HEK293 (cell line): Measurements from ENCODE around the gene MAP2K6.

Experiments used
- CTCF ChIA-PET: fragments of 350-600 bp; formaldehyde crosslinking; extraction: SDS; loops from one replicate; lab custom pipeline; 2021; ENCODE audit warnings: antibody characterized with exemption; lab: Yijun Ruan, JAX
- POLR2A ChIA-PET: fragments of 300-600 bp; formaldehyde crosslinking; extraction: SDS; loops from one replicate; lab custom pipeline; 2020; ENCODE audit warnings: antibody characterized with exemption, inconsistent platforms; lab: Yijun Ruan, JAX
- H3K27ac ChIP-seq: fragments of 200-500 bp; sonication (Bioruptor generic); 2 replicates; pipeline ENCODE4 v1.5.1; 2014; ENCODE audit warnings: low read depth, low read length, control low read depth, inconsistent platforms; ENCODE audit errors: extremely low read depth
- H3K36me3 ChIP-seq, 2 experiments: fragments of 200-500 bp in 1 of 2; sonication (Bioruptor generic) in 1 of 2; 1 replicate in 1 of 2; 2 replicates in 1 of 2; pipeline ENCODE4 v1.5.1; 2014 to 2017; ENCODE audit warnings: inconsistent platforms in 2 of 2, low read length in 2 of 2; ENCODE audit not compliant: control insufficient read depth in 2 of 2, insufficient read depth in 1 of 2
- H3K4me1 ChIP-seq: fragments of 200-500 bp; sonication (Bioruptor generic); 2 replicates; pipeline ENCODE4 v1.5.1; 2014; ENCODE audit warnings: mild to moderate bottlenecking, low read length, inconsistent platforms; ENCODE audit not compliant: control insufficient read depth, insufficient read depth
- H3K4me3 ChIP-seq: 2 replicates; pipeline ENCODE4 v1.5.1; 2011; ENCODE audit warnings: low read depth, mild to moderate bottlenecking, control low read depth, low read length, moderate library complexity
- H3K9me3 ChIP-seq: fragments of 200-500 bp; sonication (Bioruptor generic); 2 replicates; pipeline ENCODE4 v1.5.1; 2014; ENCODE audit warnings: low read depth, low read length, inconsistent platforms; ENCODE audit not compliant: control insufficient read depth, insufficient read depth
- IKZF3 ChIP-seq: fragments of 450-650 bp; IDR thresholded peaks from 2 replicates; pipeline ENCODE4 v1.5.0; 2018; ENCODE audit warnings: missing biosample characterization, mild to moderate bottlenecking, missing genetic modification characterization, moderate library complexity
- PRDM1 ChIP-seq: fragments of 450-650 bp; formaldehyde crosslinking; IDR thresholded peaks from 2 replicates; pipeline ENCODE4; 2016; ENCODE audit warnings: missing biosample characterization, missing genetic modification characterization
- SCRT1 ChIP-seq: fragments of 450-650 bp; formaldehyde crosslinking; IDR thresholded peaks from 2 replicates; pipeline ENCODE4 v1.5.1; 2016; ENCODE audit warnings: missing biosample characterization, missing genetic modification characterization, borderline replicate concordance
- SCRT2 ChIP-seq: fragments of 450-650 bp; formaldehyde crosslinking; IDR thresholded peaks from 2 replicates; pipeline ENCODE4 v1.5.1; 2016; ENCODE audit warnings: missing biosample characterization, missing genetic modification characterization
- YY2 ChIP-seq: fragments of 450-650 bp; formaldehyde crosslinking; IDR thresholded peaks from 2 replicates; pipeline ENCODE4 v1.5.1; 2016; ENCODE audit warnings: missing biosample characterization, missing genetic modification characterization
- ZBTB17 ChIP-seq: fragments of 450-650 bp; formaldehyde crosslinking; IDR thresholded peaks from 2 replicates; pipeline ENCODE4 v1.5.1; 2016; ENCODE audit warnings: missing biosample characterization, missing genetic modification characterization
- ZNF112 ChIP-seq: fragments of 450-650 bp; formaldehyde crosslinking; IDR thresholded peaks from 2 replicates; pipeline ENCODE4 v1.5.0; 2017; ENCODE audit warnings: missing biosample characterization, missing genetic modification characterization
- ZNF132 ChIP-seq: fragments of 450-650 bp; formaldehyde crosslinking; IDR thresholded peaks from 2 replicates; pipeline ENCODE4 v1.5.1; 2017; ENCODE audit warnings: missing biosample characterization, missing genetic modification characterization, borderline replicate concordance
- ZNF133 ChIP-seq: fragments of 450-650 bp; formaldehyde crosslinking; IDR thresholded peaks from 2 replicates; pipeline ENCODE4 v1.5.1; 2016; ENCODE audit warnings: missing biosample characterization, missing genetic modification characterization
- ZNF157 ChIP-seq: fragments of 450-650 bp; formaldehyde crosslinking; IDR thresholded peaks from 2 replicates; pipeline ENCODE4 v1.5.1; 2016; ENCODE audit warnings: missing biosample characterization, missing genetic modification characterization
- ZNF169 ChIP-seq: fragments of 450-650 bp; formaldehyde crosslinking; IDR thresholded peaks from 2 replicates; pipeline ENCODE4 v1.5.1; 2016; ENCODE audit warnings: missing biosample characterization, missing genetic modification characterization
- ZNF175 ChIP-seq: fragments of 450-650 bp; formaldehyde crosslinking; IDR thresholded peaks from 2 replicates; pipeline ENCODE4 v1.5.1; 2016; ENCODE audit warnings: missing biosample characterization, missing genetic modification characterization
- ZNF19 ChIP-seq: fragments of 450-650 bp; formaldehyde crosslinking; IDR thresholded peaks from 2 replicates; pipeline ENCODE4; 2016; ENCODE audit warnings: missing biosample characterization, missing genetic modification characterization, low read depth
- ZNF2 ChIP-seq: fragments of 450-650 bp; formaldehyde crosslinking; IDR thresholded peaks from 2 replicates; pipeline ENCODE4 v1.5.1; 2016; ENCODE audit warnings: missing biosample characterization, missing genetic modification characterization
- ZNF221 ChIP-seq: fragments of 450-650 bp; formaldehyde crosslinking; IDR thresholded peaks from 2 replicates; pipeline ENCODE4 v1.5.1; 2017; ENCODE audit warnings: missing biosample characterization, missing genetic modification characterization, borderline replicate concordance
- ZNF23 ChIP-seq: fragments of 450-650 bp; formaldehyde crosslinking; IDR thresholded peaks from 2 replicates; pipeline ENCODE4 v1.5.1; 2016; ENCODE audit warnings: missing biosample characterization, missing genetic modification characterization, borderline replicate concordance
- ZNF239 ChIP-seq: fragments of 450-650 bp; formaldehyde crosslinking; IDR thresholded peaks from 2 replicates; pipeline ENCODE4 v1.5.1; 2016; ENCODE audit warnings: missing biosample characterization, missing genetic modification characterization
- ZNF24 ChIP-seq: fragments of 450-650 bp; formaldehyde crosslinking; IDR thresholded peaks from 2 replicates; pipeline ENCODE4 v1.5.1; 2016; ENCODE audit warnings: missing biosample characterization, missing genetic modification characterization
- ZNF350 ChIP-seq: fragments of 450-650 bp; formaldehyde crosslinking; IDR thresholded peaks from 2 replicates; pipeline ENCODE4 v1.5.0; 2017; ENCODE audit warnings: missing biosample characterization, mild to moderate bottlenecking, missing genetic modification characterization
- ZNF529 ChIP-seq: fragments of 450-650 bp; formaldehyde crosslinking; IDR thresholded peaks from 2 replicates; pipeline ENCODE4 v1.5.1; 2017; ENCODE audit warnings: missing genetic modification characterization, missing biosample characterization; ENCODE audit not compliant: insufficient replicate concordance
- ZNF544 ChIP-seq: fragments of 450-650 bp; formaldehyde crosslinking; IDR thresholded peaks from 2 replicates; pipeline ENCODE4 v1.5.0; 2017; ENCODE audit warnings: missing biosample characterization, missing genetic modification characterization
- ZNF626 ChIP-seq: fragments of 450-650 bp; sonication (Bioruptor Pico); formaldehyde crosslinking; IDR thresholded peaks from 2 replicates; pipeline ENCODE4 v1.5.1; 2018; ENCODE audit warnings: missing biosample characterization, missing genetic modification characterization, inconsistent platforms
- ZNF658 ChIP-seq: fragments of 450-650 bp; formaldehyde crosslinking; IDR thresholded peaks from 2 replicates; pipeline ENCODE4; 2016; ENCODE audit warnings: missing biosample characterization, missing genetic modification characterization
- ZNF776 ChIP-seq: fragments of 450-650 bp; formaldehyde crosslinking; IDR thresholded peaks from 2 replicates; pipeline ENCODE4 v1.5.0; 2017; ENCODE audit warnings: missing biosample characterization, missing genetic modification characterization, borderline replicate concordance
- ZNF837 ChIP-seq: fragments of 450-650 bp; formaldehyde crosslinking; IDR thresholded peaks from 2 replicates; pipeline ENCODE4 v1.5.1; 2016; ENCODE audit warnings: missing biosample characterization, missing genetic modification characterization
- TF ChIP-seq, protein P1 (sequence below): fragments of 450-650 bp; formaldehyde crosslinking; IDR thresholded peaks from 2 replicates; pipeline ENCODE4 v1.5.1; 2016; ENCODE audit warnings: missing biosample characterization, missing genetic modification characterization, borderline replicate concordance
- TF ChIP-seq, protein P2 (sequence below): fragments of 450-650 bp; formaldehyde crosslinking; optimal IDR thresholded peaks from 2 replicates; pipeline ENCODE3; 2016; ENCODE audit warnings: missing biosample characterization, mild to moderate bottlenecking, missing genetic modification characterization
- TF ChIP-seq, protein P3 (sequence below): fragments of 450-650 bp; formaldehyde crosslinking; IDR thresholded peaks from 2 replicates; pipeline ENCODE4 v1.5.1; 2016; ENCODE audit warnings: missing biosample characterization, missing genetic modification characterization
- TF ChIP-seq, protein P4 (sequence below): fragments of 450-650 bp; formaldehyde crosslinking; IDR thresholded peaks from 2 replicates; pipeline ENCODE4 v1.5.1; 2017; ENCODE audit warnings: missing biosample characterization, mild to moderate bottlenecking, missing genetic modification characterization, moderate library complexity

MAP2K6 gene

DNA sequence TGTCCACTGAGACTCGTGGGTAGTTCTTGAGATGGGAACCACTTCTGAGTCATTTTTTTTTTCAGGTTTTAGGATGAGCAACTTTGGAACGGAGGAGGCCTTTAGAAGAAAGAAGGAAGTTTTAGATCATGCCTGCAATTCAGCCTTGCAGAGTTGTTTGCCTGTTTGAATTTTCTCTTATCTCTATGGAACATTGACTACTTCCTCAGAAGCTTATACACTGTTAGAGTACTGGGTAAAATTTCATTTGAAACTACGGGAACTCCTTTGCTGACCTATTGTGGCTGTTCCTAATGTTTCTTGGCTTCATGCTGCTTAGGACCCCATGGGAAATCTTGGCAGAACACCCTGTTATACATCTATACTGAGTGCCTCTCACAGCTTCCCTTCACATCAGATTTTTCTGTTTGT, 70.8 kb downstream of the MAP2K6 start:
- Histone ChIP-seq H3K36me3 (no peaks in the 10 kb centered on the region), H3K4me3 (no peak overlapping the region), H3K27ac (no peak overlapping the region), H3K9me3 (no peaks in the 10 kb centered on the region), H3K4me1 (peaks cover 9% of the 10 kb centered on the region; the same call in 1 of the 2 replicates)
- TF ChIP-seq ZNF23 (tag by site-specific recombination) (no peak), SCRT1 (tag by site-specific recombination) (no peak), ZNF19 (tag by site-specific recombination) (no peak), ZNF350 (tag by site-specific recombination) (no peak), ZNF169 (no peak), ZNF529 (tag by site-specific recombination) (no peak), ZNF175 (tag by site-specific recombination) (no peak), ZNF24 (no peak), ZNF132 (no peak), ZNF658 (tag by site-specific recombination) (no peak), ZNF221 (tag by site-specific recombination) (no peak), ZNF776 (no peak), ZNF2 (tag by site-specific recombination) (no peak), ZNF133 (no peak), YY2 (tag by site-specific recombination) (no peak)
- TF ChIP-seq, protein P1, sequence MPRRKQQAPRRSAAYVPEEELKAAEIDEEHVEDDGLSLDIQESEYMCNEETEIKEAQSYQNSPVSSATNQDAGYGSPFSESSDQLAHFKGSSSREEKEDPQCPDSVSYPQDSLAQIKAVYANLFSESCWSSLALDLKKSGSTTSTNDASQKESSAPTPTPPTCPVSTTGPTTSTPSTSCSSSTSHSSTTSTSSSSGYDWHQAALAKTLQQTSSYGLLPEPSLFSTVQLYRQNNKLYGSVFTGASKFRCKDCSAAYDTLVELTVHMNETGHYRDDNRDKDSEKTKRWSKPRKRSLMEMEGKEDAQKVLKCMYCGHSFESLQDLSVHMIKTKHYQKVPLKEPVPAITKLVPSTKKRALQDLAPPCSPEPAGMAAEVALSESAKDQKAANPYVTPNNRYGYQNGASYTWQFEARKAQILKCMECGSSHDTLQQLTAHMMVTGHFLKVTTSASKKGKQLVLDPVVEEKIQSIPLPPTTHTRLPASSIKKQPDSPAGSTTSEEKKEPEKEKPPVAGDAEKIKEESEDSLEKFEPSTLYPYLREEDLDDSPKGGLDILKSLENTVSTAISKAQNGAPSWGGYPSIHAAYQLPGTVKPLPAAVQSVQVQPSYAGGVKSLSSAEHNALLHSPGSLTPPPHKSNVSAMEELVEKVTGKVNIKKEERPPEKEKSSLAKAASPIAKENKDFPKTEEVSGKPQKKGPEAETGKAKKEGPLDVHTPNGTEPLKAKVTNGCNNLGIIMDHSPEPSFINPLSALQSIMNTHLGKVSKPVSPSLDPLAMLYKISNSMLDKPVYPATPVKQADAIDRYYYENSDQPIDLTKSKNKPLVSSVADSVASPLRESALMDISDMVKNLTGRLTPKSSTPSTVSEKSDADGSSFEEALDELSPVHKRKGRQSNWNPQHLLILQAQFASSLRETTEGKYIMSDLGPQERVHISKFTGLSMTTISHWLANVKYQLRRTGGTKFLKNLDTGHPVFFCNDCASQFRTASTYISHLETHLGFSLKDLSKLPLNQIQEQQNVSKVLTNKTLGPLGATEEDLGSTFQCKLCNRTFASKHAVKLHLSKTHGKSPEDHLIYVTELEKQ, result no peak
- TF ChIP-seq, protein P2, sequence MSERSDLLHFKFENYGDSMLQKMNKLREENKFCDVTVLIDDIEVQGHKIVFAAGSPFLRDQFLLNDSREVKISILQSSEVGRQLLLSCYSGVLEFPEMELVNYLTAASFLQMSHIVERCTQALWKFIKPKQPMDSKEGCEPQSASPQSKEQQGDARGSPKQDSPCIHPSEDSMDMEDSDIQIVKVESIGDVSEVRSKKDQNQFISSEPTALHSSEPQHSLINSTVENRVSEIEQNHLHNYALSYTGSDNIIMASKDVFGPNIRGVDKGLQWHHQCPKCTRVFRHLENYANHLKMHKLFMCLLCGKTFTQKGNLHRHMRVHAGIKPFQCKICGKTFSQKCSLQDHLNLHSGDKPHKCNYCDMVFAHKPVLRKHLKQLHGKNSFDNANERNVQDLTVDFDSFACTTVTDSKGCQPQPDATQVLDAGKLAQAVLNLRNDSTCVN (tag by site-specific recombination), result no peak
- TF ChIP-seq, protein P3, sequence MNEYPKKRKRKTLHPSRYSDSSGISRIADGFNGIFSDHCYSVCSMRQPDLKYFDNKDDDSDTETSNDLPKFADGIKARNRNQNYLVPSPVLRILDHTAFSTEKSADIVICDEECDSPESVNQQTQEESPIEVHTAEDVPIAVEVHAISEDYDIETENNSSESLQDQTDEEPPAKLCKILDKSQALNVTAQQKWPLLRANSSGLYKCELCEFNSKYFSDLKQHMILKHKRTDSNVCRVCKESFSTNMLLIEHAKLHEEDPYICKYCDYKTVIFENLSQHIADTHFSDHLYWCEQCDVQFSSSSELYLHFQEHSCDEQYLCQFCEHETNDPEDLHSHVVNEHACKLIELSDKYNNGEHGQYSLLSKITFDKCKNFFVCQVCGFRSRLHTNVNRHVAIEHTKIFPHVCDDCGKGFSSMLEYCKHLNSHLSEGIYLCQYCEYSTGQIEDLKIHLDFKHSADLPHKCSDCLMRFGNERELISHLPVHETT (tag by site-specific recombination), result no peak
- ChIA-PET CTCF (interaction anchor here (0.5 kb wide), 1 partner anchor 38 kb away, joined by 3 read pairs; no protein-coding TSS in a partner anchor), POLR2A (no interaction called here)

DNA sequence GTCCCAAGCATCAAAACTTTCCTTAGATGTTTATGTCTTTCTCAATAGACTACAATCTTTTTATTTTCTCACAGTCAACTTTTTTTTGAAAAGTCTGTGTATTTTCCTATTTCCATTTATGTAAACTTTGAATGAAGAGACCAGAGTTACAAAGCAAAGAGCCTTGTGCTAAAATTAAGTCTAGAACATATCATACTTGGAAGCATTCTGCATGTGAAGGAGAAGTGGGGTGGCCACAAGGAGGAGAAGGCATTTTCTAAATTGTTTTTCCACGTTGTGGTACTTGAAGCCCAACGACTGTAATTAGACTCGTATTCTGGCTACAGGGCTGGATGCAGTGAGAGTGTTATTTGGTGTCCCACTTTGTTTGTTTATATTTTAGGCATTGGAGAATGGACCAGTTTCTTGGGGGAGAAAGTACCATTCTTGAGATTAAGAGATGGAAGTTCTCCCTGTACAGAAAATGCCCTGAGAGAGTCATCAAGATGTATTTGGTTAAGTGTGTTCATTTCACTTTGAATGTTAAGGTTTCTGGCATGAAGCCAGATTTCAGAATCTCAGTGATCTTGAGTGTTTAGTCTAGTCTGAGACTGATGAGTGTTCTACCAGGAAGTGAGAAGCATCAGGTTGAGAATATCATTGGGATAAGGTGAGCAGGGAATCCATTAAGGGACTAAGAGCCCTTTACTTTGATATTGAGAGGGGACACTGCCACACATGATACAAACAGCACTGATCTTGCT, 71.6 kb downstream of the MAP2K6 start:
- Histone ChIP-seq H3K27ac (no peak overlapping the region), H3K9me3 (no peaks in the 10 kb centered on the region), H3K4me3 (no peak overlapping the region), H3K36me3 (no peaks in the 10 kb centered on the region), H3K4me1 (peaks cover 9% of the 10 kb centered on the region; the same call in 1 of the 2 replicates)
- no peak for TF ChIP-seq ZNF837 (tag by site-specific recombination)
- TF ChIP-seq ZNF112 (tag by site-specific recombination), result peak; percentile 32; the same call in 1 of the 2 replicates
- TF ChIP-seq, protein P4, sequence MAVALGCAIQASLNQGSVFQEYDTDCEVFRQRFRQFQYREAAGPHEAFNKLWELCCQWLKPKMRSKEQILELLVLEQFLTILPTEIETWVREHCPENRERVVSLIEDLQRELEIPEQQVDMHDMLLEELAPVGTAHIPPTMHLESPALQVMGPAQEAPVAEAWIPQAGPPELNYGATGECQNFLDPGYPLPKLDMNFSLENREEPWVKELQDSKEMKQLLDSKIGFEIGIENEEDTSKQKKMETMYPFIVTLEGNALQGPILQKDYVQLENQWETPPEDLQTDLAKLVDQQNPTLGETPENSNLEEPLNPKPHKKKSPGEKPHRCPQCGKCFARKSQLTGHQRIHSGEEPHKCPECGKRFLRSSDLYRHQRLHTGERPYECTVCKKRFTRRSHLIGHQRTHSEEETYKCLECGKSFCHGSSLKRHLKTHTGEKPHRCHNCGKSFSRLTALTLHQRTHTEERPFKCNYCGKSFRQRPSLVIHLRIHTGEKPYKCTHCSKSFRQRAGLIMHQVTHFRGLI (tag by site-specific recombination), result peak; percentile 75; the same call in 1 of the 2 replicates
- peak; percentile 69 for TF ChIP-seq ZNF350 (tag by site-specific recombination)
- 0 out of 2 replicates have a peak, but pooled peaks have one; percentile 56 for TF ChIP-seq ZNF544 (tag by site-specific recombination)
- no peak for TF ChIP-seq ZNF239
- TF ChIP-seq ZNF157 (tag by site-specific recombination), result no peak
- peak; percentile 82 for TF ChIP-seq ZBTB17 (tag by site-specific recombination)
- TF ChIP-seq IKZF3 (tag by site-specific recombination), result no peak
- 0 out of 2 replicates have a peak, but pooled peaks have one; percentile 12 for TF ChIP-seq SCRT2 (tag by site-specific recombination)
- peak; percentile 29; the same call in 1 of the 2 replicates for TF ChIP-seq PRDM1 (tag by site-specific recombination)
- no peak for TF ChIP-seq ZNF626 (tag by site-specific recombination)
- POLR2A ChIA-PET, result no interaction called here
- CTCF ChIA-PET, result interaction anchor here (0.5 kb wide), 1 partner anchor 37 kb away, joined by 3 read pairs; no protein-coding TSS in a partner anchor
